Adipose tissue (tissue), 3 donors: ENCODE data around the gene CDK11B. TPM values are rescaled to one million over a fixed set of nuclear protein-coding genes. Genes with fewer than 3 reads are reported as not detected.
A peak's percentile ranks its signal among the peaks of the same experiment; 100 is the strongest.
"Not testable (repeated sequence)": the region's sequence is repeated elsewhere in the genome, so short reads cannot be mapped to it uniquely, and the experiment has no call there.

ENCODE experiments used
- H3K27ac ChIP-seq: one replicate; pipeline ENCODE4 v1.5.1; 2013; ENCODE audit warnings: low read depth, low read length
- WGBS, 3 donors: extraction: QIAGEN DNeasy Blood & Tissue Kit; methylation state at CpG; one replicate each; pipeline ENCODE4 v1.1.7; 2013; 5-methylcytosine and 5-hydroxymethylcytosine counted together
- polyA plus RNA-seq, 3 donors: library from polyadenylated mRNA; stranded (reverse); fragments of 200-250 nt; gene quantifications; one replicate each; pipeline ENCODE4 v1.2.3, GENCODE V29; 2013
- donor health status: healthy with polysubstance abuse.
- donor health status: Bipolar disorder and iron deficiency.
- donor health status: healthy.

Gene CDK11B
- polyA plus RNA-seq = 10 to 100 TPM; 17.6 to 35.4 (median 26.6) TPM

- not testable (repeated sequence) for H3K27ac ChIP-seq
- WGBS, 3 donors = 0 to 1% (median 0%) methylated on average over 55 to 65 of the region's 96 CpGs
These were observed at the start of gene CDK11B for GRCh38 chr1:1658583-1659549. CDK11B (minus strand) TSS chr1:1659004; CDS start chr1:1657485, 1,519 bp downstream.

- H3K27ac ChIP-seq = not testable (repeated sequence)
- 98% methylated on average over 13 of the region's 20 CpGs; no CpG with 5 or more reads in 2 of the 3 donors for WGBS, 3 donors
These were observed 49.1 kb upstream of the CDK11B start for GRCh38 chr1:1707897-1708296.

- not testable (repeated sequence) for H3K27ac ChIP-seq
- WGBS, 3 donors = 93% methylated on average over 13 of the region's 23 CpGs; no CpG with 5 or more reads in 2 of the 3 donors
These were observed 48.4 kb upstream of the CDK11B start for GRCh38 chr1:1707241-1707640.

- not testable (repeated sequence) for H3K27ac ChIP-seq
- 95% methylated on average over 2 of the region's 10 CpGs; no CpG with 5 or more reads in 2 of the 3 donors for WGBS, 3 donors
These were observed 46.8 kb upstream of the CDK11B start for GRCh38 chr1:1705623-1706022.

- WGBS, 3 donors = 90 to 95% (median 93%) methylated on average over 13 to 27 of the region's 27 CpGs
- not testable (repeated sequence) for H3K27ac ChIP-seq
These were observed 45.6 kb upstream of the CDK11B start for GRCh38 chr1:1704284-1704957.

- no peak overlapping the region for H3K27ac ChIP-seq
- 92 to 96% (median 96%) methylated on average over 11 to 22 of the region's 22 CpGs for WGBS, 3 donors
These were observed 45.0 kb upstream of the CDK11B start for GRCh38 chr1:1703796-1704195.

- 79 to 88% (median 80%) methylated on average over 3 to 7 of the region's 18 CpGs for WGBS, 3 donors
- H3K27ac ChIP-seq = not testable (repeated sequence)
These were observed 43.7 kb upstream of the CDK11B start for GRCh38 chr1:1702506-1702905.

GRCh38 chr1:1700557-1700956 lies 41.8 kb upstream of the CDK11B start:
- WGBS, 3 donors = no CpG with 5 or more reads among the region's 33 CpGs
- not testable (repeated sequence) for H3K27ac ChIP-seq

- no CpG with 5 or more reads among the region's 45 CpGs for WGBS, 3 donors
- not testable (repeated sequence) for H3K27ac ChIP-seq
These were observed 41.3 kb upstream of the CDK11B start for GRCh38 chr1:1700067-1700466.

- 88 to 92% (median 89%) methylated on average over 4 to 12 of the region's 19 CpGs for WGBS, 3 donors
- not testable (repeated sequence) for H3K27ac ChIP-seq
These were observed 40.3 kb upstream of the CDK11B start for GRCh38 chr1:1699061-1699460.

- H3K27ac ChIP-seq = not testable (repeated sequence)
- 73 to 82% (median 79%) methylated on average over 14 to 20 of the region's 26 CpGs for WGBS, 3 donors
These were observed 38.8 kb upstream of the CDK11B start for GRCh38 chr1:1697358-1698183.

GRCh38 chr1:1696431-1697357 lies 37.9 kb upstream of the CDK11B start:
- WGBS, 3 donors = 80 to 92% (median 92%) methylated on average over 13 to 19 of the region's 23 CpGs
- not testable (repeated sequence) for H3K27ac ChIP-seq

- 0% methylated on average over 11 to 52 of the region's 98 CpGs; no CpG with 5 or more reads in 1 of the 3 donors for WGBS, 3 donors
- H3K27ac ChIP-seq = peak within 1 kb of the TSS; percentile 97
These were observed 34.2 kb upstream of the CDK11B start, which contains the start of gene SLC35E2B for GRCh38 chr1:1692714-1693647. SLC35E2B (minus strand) TSS chr1:1692795; CDS start chr1:1676699, 16,096 bp downstream.

- WGBS, 3 donors = 0 to 1% (median 0%) methylated on average over 22 to 32 of the region's 45 CpGs
These were observed 33.5 kb upstream of the CDK11B start for GRCh38 chr1:1692324-1692713.

GRCh38 chr1:1691443-1691842 lies 32.6 kb upstream of the CDK11B start:
- WGBS, 3 donors = 0% methylated on average over 2 of the region's 16 CpGs
- not testable (repeated sequence) for H3K27ac ChIP-seq

More at GRCh38 chr1:1692324-1692713, 33.5 kb upstream of the CDK11B start:
- peak overlapping the region; percentile 97 for H3K27ac ChIP-seq

- not testable (repeated sequence) for H3K27ac ChIP-seq
- WGBS, 3 donors = 88 to 97% (median 90%) methylated on average over 4 to 7 of the region's 7 CpGs
These were observed 30.7 kb upstream of the CDK11B start for GRCh38 chr1:1689526-1689925.
